Fibroblast of mammary gland (primary cell): ENCODE results near the gene LRP3.
A peak's percentile ranks its signal among the peaks of the same experiment; 100 is the strongest.

Source experiments
- DNase-seq: peaks from one replicate; pipeline ENCODE4 v3.0.0-alpha.2; 2010; ENCODE audit warnings: low read depth
- H3K4me3 ChIP-seq: 2 replicates; pipeline ENCODE4 v1.5.1; 2011; ENCODE audit warnings: low read depth, mild to moderate bottlenecking, low read length, moderate library complexity; ENCODE audit not compliant: control insufficient read depth
- TF ChIP-seq, protein P1 (sequence below): conservative IDR thresholded peaks from 2 replicates; pipeline ENCODE4 v1.5.1; 2011; ENCODE audit warnings: low read depth, low read length, inconsistent platforms; ENCODE audit not compliant: control insufficient read depth, insufficient read depth

The LRP3 gene

GRCh38 chr19:33232656-33233055, 38.5 kb downstream of the LRP3 start:
- H3K4me3 ChIP-seq, result no peak overlapping the region
- DNase-seq, result no peak
- TF ChIP-seq, protein P1, sequence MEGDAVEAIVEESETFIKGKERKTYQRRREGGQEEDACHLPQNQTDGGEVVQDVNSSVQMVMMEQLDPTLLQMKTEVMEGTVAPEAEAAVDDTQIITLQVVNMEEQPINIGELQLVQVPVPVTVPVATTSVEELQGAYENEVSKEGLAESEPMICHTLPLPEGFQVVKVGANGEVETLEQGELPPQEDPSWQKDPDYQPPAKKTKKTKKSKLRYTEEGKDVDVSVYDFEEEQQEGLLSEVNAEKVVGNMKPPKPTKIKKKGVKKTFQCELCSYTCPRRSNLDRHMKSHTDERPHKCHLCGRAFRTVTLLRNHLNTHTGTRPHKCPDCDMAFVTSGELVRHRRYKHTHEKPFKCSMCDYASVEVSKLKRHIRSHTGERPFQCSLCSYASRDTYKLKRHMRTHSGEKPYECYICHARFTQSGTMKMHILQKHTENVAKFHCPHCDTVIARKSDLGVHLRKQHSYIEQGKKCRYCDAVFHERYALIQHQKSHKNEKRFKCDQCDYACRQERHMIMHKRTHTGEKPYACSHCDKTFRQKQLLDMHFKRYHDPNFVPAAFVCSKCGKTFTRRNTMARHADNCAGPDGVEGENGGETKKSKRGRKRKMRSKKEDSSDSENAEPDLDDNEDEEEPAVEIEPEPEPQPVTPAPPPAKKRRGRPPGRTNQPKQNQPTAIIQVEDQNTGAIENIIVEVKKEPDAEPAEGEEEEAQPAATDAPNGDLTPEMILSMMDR, result no peak

- H3K4me3 ChIP-seq, result no peak overlapping the region
- TF ChIP-seq, protein P1, result no peak
- no peak for DNase-seq
Observed at GRCh38 chr19:33233056-33233873, 39.1 kb downstream of the LRP3 start.

DNA sequence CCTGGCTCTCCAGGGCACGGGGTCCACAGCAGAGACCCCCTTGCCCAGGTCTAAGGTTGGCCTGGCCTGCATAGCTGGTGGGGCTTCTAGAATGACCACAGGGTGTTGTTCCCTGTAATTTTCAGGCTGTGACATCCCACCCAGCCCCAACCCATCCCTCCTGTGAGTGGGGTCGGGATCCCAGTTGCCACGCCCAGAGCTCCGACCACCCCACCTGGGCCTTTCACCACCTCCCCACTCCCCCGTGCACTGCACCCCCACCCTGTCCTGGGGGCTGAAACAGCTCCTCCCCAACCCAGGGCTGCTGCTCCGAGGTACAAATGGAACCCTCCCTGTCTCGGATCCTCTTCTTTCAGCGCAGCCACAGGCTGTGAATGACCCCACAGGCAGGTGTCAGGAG, 40.0 kb downstream of the LRP3 start:
- H3K4me3 ChIP-seq, result no peak overlapping the region
- TF ChIP-seq, protein P1, result no peak
- DNase-seq, result no peak

DNA sequence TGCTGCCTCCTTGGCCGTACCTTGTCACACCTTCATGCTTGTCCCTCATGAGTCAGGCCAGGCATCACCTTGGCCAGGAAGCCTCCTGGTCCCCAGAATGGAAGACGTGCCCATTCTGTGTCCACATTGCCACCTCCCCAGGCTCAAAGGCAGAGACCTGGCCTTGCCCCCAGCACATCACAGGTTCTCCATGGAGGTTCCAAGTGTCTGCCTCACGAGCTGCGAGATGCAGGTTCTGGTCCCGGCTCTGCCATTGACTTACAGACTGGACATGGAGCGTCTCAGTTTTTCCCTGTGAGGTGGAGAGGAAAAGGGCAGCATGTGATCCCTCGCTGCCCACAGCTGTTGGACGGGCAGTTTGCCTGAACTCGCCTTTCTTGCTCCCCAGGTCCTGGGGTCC, 40.6 kb downstream of the LRP3 start:
- TF ChIP-seq, protein P1, result no peak
- no peak overlapping the region for H3K4me3 ChIP-seq
- DNase-seq, result no peak

DNA sequence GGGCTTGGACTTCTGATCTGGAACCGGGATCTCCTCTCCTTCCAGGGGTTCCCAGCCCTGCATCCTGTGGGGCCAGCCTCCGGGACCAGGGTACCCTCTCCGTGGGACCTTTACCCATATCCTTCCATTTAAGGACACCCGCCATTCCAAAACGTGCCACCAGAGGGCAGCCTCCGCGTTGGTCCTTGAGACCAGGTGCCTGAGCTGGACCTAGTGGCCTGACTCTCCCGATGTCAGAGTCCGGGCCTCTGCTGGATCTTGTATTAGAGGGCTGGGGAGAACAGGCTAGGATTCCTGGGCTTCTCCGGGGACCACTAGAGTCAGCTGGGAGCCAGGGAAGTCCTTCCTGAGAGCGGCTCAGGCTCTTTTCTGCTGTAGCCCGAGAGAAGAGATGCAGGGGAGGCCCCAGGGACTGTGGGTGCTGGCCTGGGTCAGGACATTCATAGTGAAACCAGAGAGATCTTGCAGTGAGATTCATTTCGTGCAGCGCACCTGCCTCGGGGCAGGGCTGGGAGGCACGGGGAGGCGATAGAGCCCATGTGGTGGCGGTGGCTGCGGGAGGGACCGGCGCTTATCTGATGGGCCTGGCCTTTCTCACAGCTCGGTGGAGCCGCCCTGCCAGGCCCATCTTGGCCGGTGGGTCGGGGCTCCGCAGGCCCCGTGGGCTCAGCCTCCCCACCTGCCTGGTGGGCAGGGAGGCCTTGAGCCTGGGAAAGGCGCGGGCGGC, 41.3 kb downstream of the LRP3 start:
- TF ChIP-seq, protein P1, result peak; percentile 85
- peak; percentile 64 for DNase-seq
- no peak overlapping the region for H3K4me3 ChIP-seq

DNA sequence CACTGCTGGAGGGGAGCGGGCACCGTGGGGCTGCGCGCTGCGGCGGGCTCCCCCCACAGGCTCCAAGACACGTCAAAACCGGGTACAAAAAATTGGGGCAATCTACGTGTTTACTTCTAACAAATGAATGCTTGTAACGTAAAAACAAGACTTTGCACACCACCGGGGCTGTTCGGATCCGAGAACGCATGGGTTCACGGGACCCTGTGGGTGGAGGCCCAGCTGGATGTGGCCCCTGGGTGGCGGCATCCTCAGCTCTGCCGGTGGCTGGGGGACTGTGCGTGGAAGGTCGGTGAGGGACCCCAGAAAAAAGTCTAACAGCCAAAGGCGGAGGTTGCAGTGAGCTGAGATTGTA, 41.8 kb downstream of the LRP3 start:
- TF ChIP-seq, protein P1, result no peak
- H3K4me3 ChIP-seq, result no peak overlapping the region
- no peak for DNase-seq
